Lower leg skin (tissue), 4 donors: ENCODE measurements around the gene PLAC1. TPM values are rescaled to one million over a fixed set of nuclear protein-coding genes. Genes with fewer than 3 reads are reported as not detected.

Source experiments
- DNase-seq, 2 donors: peaks; one replicate each; pipeline ENCODE4 v3.0.0-alpha.2; 2019; ENCODE audit warnings: low spot score in 2 of 2
- H3K4me3 ChIP-seq: fragments of 200-600 bp; sonication (generic); 2 replicates; pipeline ENCODE4 v1.5.1; 2017; ENCODE audit warnings: mild to moderate bottlenecking, low read depth; ENCODE audit not compliant: poor library complexity, severe bottlenecking
- CTCF ChIP-seq, 3 donors: fragments of 450-650 bp; IDR thresholded peaks; one replicate each; pipeline ENCODE4 v1.5.1; 2016; ENCODE audit warnings: antibody characterized with exemption in 3 of 3, mild to moderate bottlenecking in 3 of 3, moderate library complexity in 2 of 3
- POLR2A ChIP-seq, 2 donors: fragments of 450-650 bp; IDR thresholded peaks; one replicate each; pipeline ENCODE4 v1.6.1; 2016 to 2017; ENCODE audit warnings: antibody characterized with exemption in 2 of 2, mild to moderate bottlenecking in 1 of 2, moderate library complexity in 1 of 2
- WGBS, 2 donors: methylation state at CpG; one replicate each; pipeline ENCODE4 v1.1.5; 2018; 5-methylcytosine and 5-hydroxymethylcytosine counted together
- intact Hi-C: fragments of 100-400 bp; cut with DNase I; formaldehyde crosslinking; loops from one replicate; pipeline ENCODE4 v1.15.0; 2023; ENCODE audit warnings: low total_unique reads
- total RNA-seq, 4 donors: library from RNA; depleted of rRNA; stranded (reverse); fragments of >200 nt; gene quantifications; one replicate each; pipeline ENCODE4 v1.1.0, GENCODE V29; 2016

Gene PLAC1
- total RNA-seq, 4 donors from 2014 or later: 0.22 to 0.53 (median 0.23) TPM; not detected in 1

- H3K4me3 ChIP-seq: no peak overlapping the region
- intact Hi-C loops: no loop called here
- DNase-seq: no peak
- TF ChIP-seq CTCF (IDR thresholded peaks at IDR 0.05) (no peak), POLR2A (IDR thresholded peaks at IDR 0.05) (no peak)
- 56 to 57% methylated on average over 1 to 2 of the region's 2 CpGs for WGBS, 2 donors
Observed at GRCh38 chrX:134676436-134676835, 18.2 kb upstream of the PLAC1 start.

- no peak for DNase-seq
- intact Hi-C loops: no loop called here
- H3K4me3 ChIP-seq: no peak overlapping the region
- TF ChIP-seq POLR2A (IDR thresholded peaks at IDR 0.05) (no peak), CTCF (IDR thresholded peaks at IDR 0.05) (no peak)
Observed at GRCh38 chrX:134673123-134673522, 14.9 kb upstream of the PLAC1 start.

- intact Hi-C loops: no loop called here
- no peak for DNase-seq
- no peak overlapping the region for H3K4me3 ChIP-seq
- TF ChIP-seq CTCF (IDR thresholded peaks at IDR 0.05) (no peak), POLR2A (IDR thresholded peaks at IDR 0.05) (no peak)
- 68 to 82% methylated on average over 4 of the region's 4 CpGs for WGBS, 2 donors
Observed at GRCh38 chrX:134672101-134672500, 13.8 kb upstream of the PLAC1 start.

GRCh38 chrX:134671294-134671693 is 13.0 kb upstream of the PLAC1 start:
- DNase-seq: no peak
- intact Hi-C loops: no loop called here
- H3K4me3 ChIP-seq: no peak overlapping the region
- no peak for TF ChIP-seq POLR2A (IDR thresholded peaks at IDR 0.05)
- TF ChIP-seq CTCF (IDR thresholded peaks at IDR 0.05): no peak
- 56 to 72% methylated on average over 6 of the region's 6 CpGs for WGBS, 2 donors

- 13% methylated on average over 1 of the region's 1 CpG; no CpG with 5 or more reads in 1 of the 2 donors for WGBS, 2 donors
- TF ChIP-seq POLR2A (IDR thresholded peaks at IDR 0.05): no peak
- TF ChIP-seq CTCF (IDR thresholded peaks at IDR 0.05): no peak
- DNase-seq: no peak
- no peak overlapping the region for H3K4me3 ChIP-seq
- intact Hi-C loops: no loop called here
Observed at GRCh38 chrX:134670134-134670924, 12.1 kb upstream of the PLAC1 start.
